BJ (cell line): ENCODE data around the gene CALHM5. TPM values are rescaled to one million over a fixed set of nuclear protein-coding genes. Genes with fewer than 3 reads are reported as not detected.

Experiments
- CTCF ChIA-PET: fragments of 350-600 bp; formaldehyde crosslinking; extraction: SDS; loops from one replicate; lab custom pipeline; 2021; ENCODE audit warnings: antibody characterized with exemption, inconsistent platforms; lab: Yijun Ruan, JAX
- POLR2A ChIA-PET: fragments of 300-600 bp; sonication (Branson Sonifier 250); formaldehyde crosslinking; extraction: SDS; loops from one replicate; lab custom pipeline; 2021; ENCODE audit warnings: antibody characterized with exemption; lab: Charles Lee
- DNase-seq: peaks from one replicate; pipeline ENCODE4 v3.0.0-alpha.2; 2011; ENCODE audit warnings: low read depth
- H3K27me3 ChIP-seq: 2 replicates; pipeline ENCODE4 v1.6.0; 2011; ENCODE audit warnings: low read length; ENCODE audit not compliant: control insufficient read depth, insufficient read depth
- H3K36me3 ChIP-seq: 2 replicates; pipeline ENCODE4 v1.5.1; 2011; ENCODE audit warnings: low read length; ENCODE audit not compliant: control insufficient read depth, insufficient read depth
- H3K4me3 ChIP-seq: 2 replicates; pipeline ENCODE4 v1.5.1; 2011; ENCODE audit warnings: low read depth, mild to moderate bottlenecking, control low read depth, low read length
- CTCF ChIP-seq: IDR thresholded peaks from 2 replicates; pipeline ENCODE4 v1.5.1; 2011; ENCODE audit warnings: low read depth, mild to moderate bottlenecking, control low read depth, inconsistent platforms, low read length, moderate library complexity; ENCODE audit not compliant: insufficient read depth
- polyA plus RNA-seq: library from polyadenylated mRNA; depleted of rRNA; stranded (reverse); fragments of >200 nt; gene quantifications from 2 replicates; pipeline ENCODE4 v1.2.3, GENCODE V29; 2011

Gene CALHM5
- polyA plus RNA-seq, 1 experiment, result 4.4 TPM

- ChIA-PET POLR2A (no interaction called here), CTCF (interaction anchor here (1.0 kb wide), 1 partner anchor 280 kb away, joined by 3 read pairs; no protein-coding TSS in a partner anchor)
- H3K27me3 ChIP-seq, result no peaks in the 10 kb centered on the region
- no peak overlapping the region for H3K4me3 ChIP-seq
- no peaks in the 10 kb centered on the region for H3K36me3 ChIP-seq
- no peak for TF ChIP-seq CTCF
- DNase-seq, result no peak
Observed at GRCh38 chr6:116568111-116568510, 56.7 kb downstream of the CALHM5 start.

GRCh38 chr6:116568821-116569755 lies 57.6 kb downstream of the CALHM5 start:
- ChIA-PET POLR2A (no interaction called here), CTCF (interaction anchor here (2.8 kb wide), 1 partner anchor 34 kb away, joined by 8 read pairs; no protein-coding TSS in a partner anchor)
- no peak for DNase-seq
- H3K36me3 ChIP-seq, result no peaks in the 10 kb centered on the region
- no peak for TF ChIP-seq CTCF
- no peak overlapping the region for H3K4me3 ChIP-seq
- H3K27me3 ChIP-seq, result no peaks in the 10 kb centered on the region

DNA sequence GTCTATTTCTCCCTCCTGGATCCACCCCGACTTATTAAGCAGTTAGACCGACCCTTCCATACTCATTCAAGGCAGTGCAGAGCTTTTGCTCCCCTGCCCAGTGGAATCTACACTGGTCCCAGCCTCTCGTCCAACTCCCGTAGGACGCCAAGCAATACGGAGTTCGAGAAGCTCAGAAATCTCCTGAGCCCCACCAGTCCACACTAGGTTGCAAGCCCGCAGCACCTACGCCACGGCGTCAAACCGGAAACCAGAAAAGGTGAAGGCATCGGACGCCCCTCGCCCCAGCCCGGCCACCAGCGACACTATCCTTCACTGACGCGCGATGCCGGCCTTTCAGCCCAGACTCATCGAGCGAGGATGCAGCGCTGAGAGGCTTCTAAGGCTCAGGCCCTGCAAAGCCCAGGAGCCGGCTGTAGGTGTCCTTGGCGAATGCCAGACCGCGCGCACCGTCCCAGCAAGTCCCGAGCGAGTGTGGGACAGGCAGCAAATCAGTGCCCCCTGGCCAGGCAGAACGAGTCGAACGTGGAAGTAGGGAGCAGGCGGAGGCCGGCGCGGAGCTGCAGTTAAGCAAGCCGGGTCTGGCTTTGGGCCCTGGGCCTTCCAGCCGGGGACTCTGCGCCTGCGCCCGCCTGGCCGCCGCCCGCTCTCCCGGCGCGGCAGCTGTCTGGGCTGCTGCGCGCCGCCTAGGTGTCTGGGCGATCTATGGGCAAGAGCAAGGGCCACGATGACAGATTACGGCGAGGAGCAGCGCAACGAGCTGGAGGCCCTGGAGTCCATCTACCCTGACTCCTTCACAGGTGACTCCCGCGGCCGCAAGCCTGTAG lies 59.6 kb downstream of the CALHM5 start, which contains the start of gene RWDD1:
Gene RWDD1, plus strand, starts transcription at position 649 of the 827 bp plus-strand sequence. Its CDS starts 79 bp downstream, at position 728.
- H3K36me3 ChIP-seq, result no peaks in the 10 kb centered on the region; the same call in 1 of the 2 replicates
- CTCF ChIA-PET, result interaction anchor here (0.6 to 3.8 kb wide), 11 partner anchors 9 to 302 kb away, joined by 3 to 23 read pairs (median 4); partner anchors contain the start of gene TSPYL1
- H3K4me3 ChIP-seq, result peak within 1 kb of the TSS; percentile 71
- no peaks in the 10 kb centered on the region for H3K27me3 ChIP-seq
- DNase-seq, result peak; percentile 96
- 0 out of 2 replicates have a peak, but pooled peaks have one; percentile 4 for TF ChIP-seq CTCF
- POLR2A ChIA-PET, result no interaction called here

- peak overlapping the region; percentile 69 for H3K4me3 ChIP-seq
- H3K27me3 ChIP-seq, result no peaks in the 10 kb centered on the region
- ChIA-PET POLR2A (no interaction called here), CTCF (interaction anchor here (0.8 to 3.8 kb wide), 7 partner anchors 9 to 303 kb away, joined by 3 to 23 read pairs (median 8); no protein-coding TSS in a partner anchor)
- no peak for TF ChIP-seq CTCF
- no peak for DNase-seq
- no peaks in the 10 kb centered on the region; the same call in 1 of the 2 replicates for H3K36me3 ChIP-seq
Observed at GRCh38 chr6:116571683-116572000, 60.2 kb downstream of the CALHM5 start.

GRCh38 chr6:116572162-116572561 lies 60.7 kb downstream of the CALHM5 start:
- CTCF ChIA-PET, result interaction anchor here (0.7 to 3.8 kb wide), 9 partner anchors 8 to 303 kb away, joined by 3 to 23 read pairs (median 7); partner anchors contain the start of gene TSPYL1
- H3K4me3 ChIP-seq, result peak overlapping the region; percentile 69
- no peak for TF ChIP-seq CTCF
- no peak for DNase-seq
- H3K27me3 ChIP-seq, result no peaks in the 10 kb centered on the region
- H3K36me3 ChIP-seq, result no peaks in the 10 kb centered on the region; the same call in 1 of the 2 replicates
- POLR2A ChIA-PET, result no interaction called here
